HepG2 (cell line): ENCODE data around the gene NCOA3. TPM values are rescaled to one million over a fixed set of nuclear protein-coding genes. Genes with fewer than 3 reads are reported as not detected.

Experiments used
- KDM4B ChIP-seq: sonication (generic); formaldehyde crosslinking; IDR thresholded peaks from 2 replicates; pipeline ENCODE4 v1.4.0; 2020; ENCODE audit warnings: missing genetic modification reagents
- ONECUT2 ChIP-seq: sonication (generic); formaldehyde crosslinking; IDR thresholded peaks from 2 replicates; pipeline ENCODE4 v1.4.0; 2020; ENCODE audit warnings: missing genetic modification reagents
- PCBP1 ChIP-seq: fragments of 200-400 bp; formaldehyde crosslinking; IDR thresholded peaks from 2 replicates; pipeline ENCODE4 v1.6.1; 2017; ENCODE audit warnings: mild to moderate bottlenecking, low read depth, low read length, borderline replicate concordance
- RFXAP ChIP-seq: sonication (generic); formaldehyde crosslinking; IDR thresholded peaks from 2 replicates; pipeline ENCODE4 v1.4.0; 2020; ENCODE audit warnings: missing genetic modification reagents, borderline replicate concordance
- ZBTB7B ChIP-seq: sonication (generic); formaldehyde crosslinking; IDR thresholded peaks from 2 replicates; pipeline ENCODE4 v1.4.0; 2020; ENCODE audit warnings: missing genetic modification reagents
- ZNF570 ChIP-seq: sonication (generic); formaldehyde crosslinking; IDR thresholded peaks from 2 replicates; pipeline ENCODE4 v1.4.0; 2020; ENCODE audit warnings: mild to moderate bottlenecking, missing genetic modification reagents, borderline replicate concordance
- ZNF792 ChIP-seq: IDR thresholded peaks from 2 replicates; pipeline ENCODE4 v1.6.1; 2016
- polyA plus RNA-seq, 8 experiments: library from polyadenylated mRNA; depleted of rRNA in 3 of 8; stranded (reverse) in 7 of 8; unstranded in 1 of 8; fragments of >200 nt; fragmentation: Illumina TruSeq in 4 of 8; extraction: Trizol in 4 of 8; gene quantifications; 2 replicates each; pipeline versions ENCODE4 v1.2.1 to v1.2.3, GENCODE V29; 2011 to 2016; ENCODE audit warnings: low read depth in 4 of 8, missing spikeins in 1 of 8, mixed read lengths in 1 of 8; ENCODE audit not compliant: insufficient read depth in 1 of 8
- total RNA-seq, 5 experiments: library from RNA; depleted of rRNA; stranded (reverse); fragments of >200 nt; fragmentation: Illumina TruSeq; extraction: Trizol; gene quantifications; 2 replicates each; pipeline ENCODE4 v1.2.3, GENCODE V29; 2016; ENCODE audit warnings: low read depth in 1 of 5
- TF ChIP-seq, protein P1 (sequence below), 2 experiments: fragments of 450-650 bp in 1 of 2; sonication (generic) in 1 of 2; formaldehyde crosslinking in 1 of 2; IDR thresholded peaks; 2 replicates each; pipeline versions ENCODE4 v1.6.1 to v1.8.0; 2016 to 2022; ENCODE audit warnings: antibody characterized with exemption in 1 of 2, mild to moderate bottlenecking in 1 of 2, missing genetic modification reagents in 1 of 2
- TF ChIP-seq, protein P2 (sequence below): sonication (generic); formaldehyde crosslinking; IDR thresholded peaks from 2 replicates; pipeline ENCODE4 v1.4.0; 2020; ENCODE audit warnings: mild to moderate bottlenecking, missing genetic modification reagents, borderline replicate concordance

The NCOA3 gene
- total and polyA plus RNA-seq, 2 of the 13 experiments (the other 11 are each of a cell fraction or from before 2014, with no cell fraction given) = 35.0 to 56.8 TPM

DNA sequence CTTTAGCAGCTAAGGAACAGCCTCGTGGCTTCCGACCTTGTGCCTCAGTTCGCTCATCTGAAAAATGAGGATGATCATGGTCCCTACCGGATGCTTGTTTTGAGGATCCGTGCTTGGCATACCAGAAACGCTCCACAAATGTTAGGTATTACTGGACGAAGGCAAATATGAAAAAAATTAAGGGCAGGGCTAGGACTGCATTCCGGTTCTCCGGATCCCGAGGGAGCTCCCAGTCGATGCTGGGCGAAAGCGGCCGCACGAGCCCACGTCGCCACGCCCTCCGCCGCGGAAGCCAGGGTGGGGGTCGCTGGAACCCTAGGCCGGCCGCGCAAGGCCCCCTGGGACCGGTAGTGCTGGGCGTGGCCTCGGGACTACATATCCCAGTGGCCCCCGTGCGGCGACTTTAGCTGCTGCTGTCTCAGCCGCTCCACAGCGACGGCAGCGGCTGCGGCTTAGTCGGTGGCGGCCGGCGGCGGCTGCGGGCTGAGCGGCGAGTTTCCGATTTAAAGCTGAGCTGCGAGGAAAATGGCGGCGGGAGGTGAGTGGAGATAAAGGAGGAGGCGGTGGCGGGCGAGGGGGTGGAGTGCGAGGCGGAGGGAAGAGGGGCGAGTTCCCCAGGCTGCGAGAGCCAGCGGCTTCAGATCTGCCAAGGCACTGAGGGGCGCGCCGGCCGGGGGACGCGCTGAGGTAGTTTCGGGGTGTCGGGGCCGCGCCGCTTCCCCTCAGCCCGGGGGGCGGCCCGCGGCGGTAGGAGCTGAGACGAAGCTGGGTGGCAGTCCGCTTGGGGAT is at the start of gene NCOA3 (continued):
- TF ChIP-seq, protein P1, sequence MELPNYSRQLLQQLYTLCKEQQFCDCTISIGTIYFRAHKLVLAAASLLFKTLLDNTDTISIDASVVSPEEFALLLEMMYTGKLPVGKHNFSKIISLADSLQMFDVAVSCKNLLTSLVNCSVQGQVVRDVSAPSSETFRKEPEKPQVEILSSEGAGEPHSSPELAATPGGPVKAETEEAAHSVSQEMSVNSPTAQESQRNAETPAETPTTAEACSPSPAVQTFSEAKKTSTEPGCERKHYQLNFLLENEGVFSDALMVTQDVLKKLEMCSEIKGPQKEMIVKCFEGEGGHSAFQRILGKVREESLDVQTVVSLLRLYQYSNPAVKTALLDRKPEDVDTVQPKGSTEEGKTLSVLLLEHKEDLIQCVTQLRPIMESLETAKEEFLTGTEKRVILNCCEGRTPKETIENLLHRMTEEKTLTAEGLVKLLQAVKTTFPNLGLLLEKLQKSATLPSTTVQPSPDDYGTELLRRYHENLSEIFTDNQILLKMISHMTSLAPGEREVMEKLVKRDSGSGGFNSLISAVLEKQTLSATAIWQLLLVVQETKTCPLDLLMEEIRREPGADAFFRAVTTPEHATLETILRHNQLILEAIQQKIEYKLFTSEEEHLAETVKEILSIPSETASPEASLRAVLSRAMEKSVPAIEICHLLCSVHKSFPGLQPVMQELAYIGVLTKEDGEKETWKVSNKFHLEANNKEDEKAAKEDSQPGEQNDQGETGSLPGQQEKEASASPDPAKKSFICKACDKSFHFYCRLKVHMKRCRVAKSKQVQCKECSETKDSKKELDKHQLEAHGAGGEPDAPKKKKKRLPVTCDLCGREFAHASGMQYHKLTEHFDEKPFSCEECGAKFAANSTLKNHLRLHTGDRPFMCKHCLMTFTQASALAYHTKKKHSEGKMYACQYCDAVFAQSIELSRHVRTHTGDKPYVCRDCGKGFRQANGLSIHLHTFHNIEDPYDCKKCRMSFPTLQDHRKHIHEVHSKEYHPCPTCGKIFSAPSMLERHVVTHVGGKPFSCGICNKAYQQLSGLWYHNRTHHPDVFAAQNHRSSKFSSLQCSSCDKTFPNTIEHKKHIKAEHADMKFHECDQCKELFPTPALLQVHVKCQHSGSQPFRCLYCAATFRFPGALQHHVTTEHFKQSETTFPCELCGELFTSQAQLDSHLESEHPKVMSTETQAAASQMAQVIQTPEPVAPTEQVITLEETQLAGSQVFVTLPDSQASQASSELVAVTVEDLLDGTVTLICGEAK (IDR thresholded peaks at IDR 0.05) = no peak
- TF ChIP-seq, protein P1 (CRISPR knock-in tag; IDR thresholded peaks at IDR 0.05) = peak; percentile 93
- TF ChIP-seq PCBP1 = peak; percentile 78; the same call in 1 of the 2 replicates
- TF ChIP-seq, protein P2, sequence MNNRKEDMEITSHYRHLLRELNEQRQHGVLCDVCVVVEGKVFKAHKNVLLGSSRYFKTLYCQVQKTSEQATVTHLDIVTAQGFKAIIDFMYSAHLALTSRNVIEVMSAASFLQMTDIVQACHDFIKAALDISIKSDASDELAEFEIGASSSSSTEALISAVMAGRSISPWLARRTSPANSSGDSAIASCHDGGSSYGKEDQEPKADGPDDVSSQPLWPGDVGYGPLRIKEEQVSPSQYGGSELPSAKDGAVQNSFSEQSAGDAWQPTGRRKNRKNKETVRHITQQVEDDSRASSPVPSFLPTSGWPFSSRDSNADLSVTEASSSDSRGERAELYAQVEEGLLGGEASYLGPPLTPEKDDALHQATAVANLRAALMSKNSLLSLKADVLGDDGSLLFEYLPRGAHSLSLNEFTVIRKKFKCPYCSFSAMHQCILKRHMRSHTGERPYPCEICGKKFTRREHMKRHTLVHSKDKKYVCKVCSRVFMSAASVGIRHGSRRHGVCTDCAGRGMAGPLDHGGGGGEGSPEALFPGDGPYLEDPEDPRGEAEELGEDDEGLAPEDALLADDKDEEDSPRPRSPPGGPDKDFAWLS (CRISPR knock-in tag) = no peak
- peak; percentile 95; the same call in 1 of the 2 replicates for TF ChIP-seq RFXAP (CRISPR knock-in tag)
- TF ChIP-seq ONECUT2 (CRISPR knock-in tag) = no peak; the same call in 1 of the 2 replicates
- TF ChIP-seq ZNF792 (CRISPR knock-in tag) = peak; percentile 98
- TF ChIP-seq ZBTB7B (CRISPR knock-in tag) = peak; percentile 97
- TF ChIP-seq ZNF570 (CRISPR knock-in tag) = 0 out of 2 replicates have a peak, but pooled peaks have one; percentile 59
- TF ChIP-seq KDM4B (CRISPR knock-in tag) = peak; percentile 94
